ENCODE measurements around the gene IGSF1. TPM values are rescaled to one million over a fixed set of nuclear protein-coding genes. Genes with fewer than 3 reads are reported as not detected.

The IGSF1 gene
- total and polyA plus RNA-seq, 2 donors from 2014 or later, result 1.4 to 2.0 TPM

- Histone ChIP-seq H3K27me3 (ENCODE audit: control insufficient read depth, insufficient read depth, low read length) (no peaks in the 10 kb centered on the region), H3K27ac (ENCODE audit: low read depth in 2 of 2, low read length in 2 of 2) (no peak overlapping the region), H3K4me1 (ENCODE audit: control insufficient read depth in 2 of 3, insufficient read depth in 2 of 3, low read depth in 1 of 3, low read length in 3 of 3) (no peaks in the 10 kb centered on the region), H3K36me3 (ENCODE audit: control insufficient read depth in 2 of 3, insufficient read depth in 3 of 3, low read length in 3 of 3) (no peaks in the 10 kb centered on the region), H3K9me3 (ENCODE audit: control insufficient read depth in 2 of 3, insufficient read depth in 1 of 3, low read length in 3 of 3) (no peaks in the 10 kb centered on the region), H3K4me3 (ENCODE audit: low read length in 3 of 3) (no peak overlapping the region), H3K9ac (ENCODE audit: low read length in 3 of 3) (no peak overlapping the region)
- intact Hi-C loops (cut with DNase I), result no loop called here
- FAIRE-seq (no peak), DNase-seq (no peak)
- no peak for TF ChIP-seq CTCF (IDR thresholded peaks at IDR 0.05; ENCODE audit: borderline replicate concordance, extremely low read depth, insufficient read depth)
These were observed 42.0 kb upstream of the IGSF1 start for GRCh38 chrX:131331152-131331551.

GRCh38 chrX:131330735-131331134 is 41.6 kb upstream of the IGSF1 start:
- FAIRE-seq, result no peak
- TF ChIP-seq CTCF (IDR thresholded peaks at IDR 0.05; ENCODE audit: borderline replicate concordance, extremely low read depth, insufficient read depth), result no peak

GRCh38 chrX:131322651-131323050 is 33.5 kb upstream of the IGSF1 start:
- intact Hi-C loops (cut with DNase I), result no loop called here
- no peaks in the 10 kb centered on the region for H3K9me3 ChIP-seq (ENCODE audit: control insufficient read depth in 2 of 3, insufficient read depth in 1 of 3, low read length in 3 of 3)
- H3K27me3 ChIP-seq (ENCODE audit: control insufficient read depth, insufficient read depth, low read length), result peaks cover 3% of the 10 kb centered on the region
- H3K4me3 ChIP-seq (ENCODE audit: low read length in 3 of 3), result no peak overlapping the region
- no peak for TF ChIP-seq CTCF (IDR thresholded peaks at IDR 0.05; ENCODE audit: borderline replicate concordance, extremely low read depth, insufficient read depth)
- H3K9ac ChIP-seq (ENCODE audit: low read length in 3 of 3), result no peak overlapping the region
- H3K36me3 ChIP-seq (ENCODE audit: control insufficient read depth in 2 of 3, insufficient read depth in 3 of 3, low read length in 3 of 3), result no peaks in the 10 kb centered on the region
- no peak overlapping the region for H3K27ac ChIP-seq (ENCODE audit: low read depth in 2 of 2, low read length in 2 of 2)
- H3K4me1 ChIP-seq (ENCODE audit: control insufficient read depth in 2 of 3, insufficient read depth in 2 of 3, low read depth in 1 of 3, low read length in 3 of 3), result no peaks in the 10 kb centered on the region
- DNase-seq (no peak), FAIRE-seq (no peak)

More at GRCh38 chrX:131330735-131331134, 41.6 kb upstream of the IGSF1 start:
- Histone ChIP-seq H3K27me3 (ENCODE audit: control insufficient read depth, insufficient read depth, low read length) (no peaks in the 10 kb centered on the region), H3K4me3 (ENCODE audit: low read length in 3 of 3) (no peak overlapping the region), H3K27ac (ENCODE audit: low read depth in 2 of 2, low read length in 2 of 2) (no peak overlapping the region), H3K9me3 (ENCODE audit: control insufficient read depth in 2 of 3, insufficient read depth in 1 of 3, low read length in 3 of 3) (no peaks in the 10 kb centered on the region), H3K36me3 (ENCODE audit: control insufficient read depth in 2 of 3, insufficient read depth in 3 of 3, low read length in 3 of 3) (no peaks in the 10 kb centered on the region), H3K9ac (ENCODE audit: low read length in 3 of 3) (no peak overlapping the region), H3K4me1 (ENCODE audit: control insufficient read depth in 2 of 3, insufficient read depth in 2 of 3, low read depth in 1 of 3, low read length in 3 of 3) (no peaks in the 10 kb centered on the region)
- no peak for DNase-seq
- intact Hi-C loops (cut with DNase I), result no loop called here

GRCh38 chrX:131317326-131317725 is 28.2 kb upstream of the IGSF1 start:
- DNase-seq, result no peak
- no peak overlapping the region for H3K9ac ChIP-seq (ENCODE audit: low read length in 3 of 3)
- no peaks in the 10 kb centered on the region for H3K36me3 ChIP-seq (ENCODE audit: control insufficient read depth in 2 of 3, insufficient read depth in 3 of 3, low read length in 3 of 3)
- no peaks in the 10 kb centered on the region for H3K4me1 ChIP-seq (ENCODE audit: control insufficient read depth in 2 of 3, insufficient read depth in 2 of 3, low read depth in 1 of 3, low read length in 3 of 3)
- no peak for TF ChIP-seq CTCF (IDR thresholded peaks at IDR 0.05; ENCODE audit: borderline replicate concordance, extremely low read depth, insufficient read depth)
- no peaks in the 10 kb centered on the region for H3K9me3 ChIP-seq (ENCODE audit: control insufficient read depth in 2 of 3, insufficient read depth in 1 of 3, low read length in 3 of 3)
- no peak for FAIRE-seq
- H3K4me3 ChIP-seq (ENCODE audit: low read length in 3 of 3), result no peak overlapping the region
- peaks cover 2% of the 10 kb centered on the region for H3K27me3 ChIP-seq (ENCODE audit: control insufficient read depth, insufficient read depth, low read length)
- no peak overlapping the region for H3K27ac ChIP-seq (ENCODE audit: low read depth in 2 of 2, low read length in 2 of 2)
- intact Hi-C loops (cut with DNase I), result no loop called here
